Activated CD4-positive, CD25-positive, alpha-beta regulatory T cell (primary cell): ENCODE measurements around the gene NFIX.
"Not testable (repeated sequence)": the region's sequence is repeated elsewhere in the genome, so short reads cannot be mapped to it uniquely, and the experiment has no call there.

Source experiments
- DNase-seq, 4 experiments: peaks; one replicate each; lab custom pipeline; 2025; lab: John Stamatoyannopoulos, UW

Gene NFIX

DNA sequence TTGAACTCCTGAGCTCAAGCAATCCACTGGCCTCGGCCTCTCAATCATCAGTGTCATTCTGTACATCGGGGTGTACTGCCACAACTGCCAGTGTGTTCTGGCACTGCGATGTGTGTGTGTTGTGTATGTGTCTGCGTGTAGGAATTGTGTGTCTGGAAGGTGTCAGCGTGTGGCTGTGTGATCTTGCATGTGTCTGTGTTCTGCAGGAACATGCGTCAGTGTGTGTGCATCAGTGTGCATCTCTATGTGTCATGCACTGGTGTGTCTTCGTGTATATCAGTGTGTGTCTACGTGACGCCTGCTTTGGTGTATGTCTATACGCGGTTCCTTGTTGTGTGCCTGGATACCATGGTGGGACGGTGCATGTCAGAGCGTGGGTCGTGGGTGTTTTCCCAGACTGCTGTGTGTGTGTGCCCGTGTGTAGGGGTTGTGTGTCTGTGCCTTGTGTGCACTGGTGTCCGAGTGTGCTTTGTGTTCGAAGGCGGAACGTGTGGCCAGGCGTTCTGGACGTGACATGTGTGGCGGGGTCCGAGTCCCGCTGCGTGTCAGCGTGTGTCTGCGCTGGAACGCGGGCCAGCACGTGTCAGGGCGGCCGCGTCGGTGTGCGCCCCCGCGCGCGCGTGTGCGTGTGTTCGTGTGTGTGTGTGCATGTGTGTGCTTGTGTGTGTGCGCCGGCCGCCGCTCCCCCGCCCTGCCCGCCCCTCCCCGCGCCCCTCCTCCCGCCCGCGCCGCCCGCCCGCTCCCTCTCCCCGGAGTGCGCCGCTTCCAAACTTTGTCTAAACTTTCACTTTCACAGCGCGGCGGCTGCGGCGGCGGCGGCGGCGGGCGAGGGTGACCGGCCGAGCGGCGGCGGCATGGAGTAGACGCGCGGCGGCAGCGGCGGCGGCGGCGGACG, at the start of gene NFIX:
Gene NFIX, plus strand, starts transcription at position 775 of the 895 bp plus-strand sequence. CDS start 363 bp downstream, outside the sequence.
- DNase-seq, result peak in 2 of 4 experiments; percentile 14 to 23

DNA sequence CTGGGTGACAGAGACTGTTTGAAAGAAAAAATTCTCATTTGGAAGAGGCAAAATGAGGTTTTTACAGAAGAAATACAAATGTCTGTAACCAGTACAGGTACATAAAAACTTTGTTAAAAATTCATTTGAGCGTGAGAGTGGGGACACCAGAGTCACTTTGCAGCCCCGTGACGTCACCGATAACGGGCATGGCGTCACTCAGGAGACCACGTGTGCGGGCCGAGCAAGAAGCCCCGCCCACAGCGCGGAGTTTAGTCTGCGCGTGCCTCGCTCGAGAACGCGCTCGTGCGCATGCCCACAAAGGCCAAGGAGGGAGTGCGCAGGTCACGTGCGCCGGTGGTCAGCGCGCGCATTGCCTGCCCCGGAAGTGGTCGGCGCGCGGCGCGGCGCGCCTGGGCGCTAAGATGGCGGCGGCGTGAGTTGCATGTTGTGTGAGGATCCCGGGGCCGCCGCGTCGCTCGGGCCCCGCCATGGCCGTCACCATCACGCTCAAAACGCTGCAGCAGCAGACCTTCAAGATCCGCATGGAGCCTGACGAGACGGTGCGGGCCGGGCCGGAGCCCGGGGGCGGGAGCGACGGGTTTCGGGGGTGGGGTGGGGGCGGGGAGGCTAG, 49.7 kb upstream of the NFIX start, which contains the start of gene RAD23A:
Gene RAD23A, plus strand, starts transcription at position 384 of the 613 bp plus-strand sequence. Its CDS starts 87 bp downstream, at position 471.
- DNase-seq, result peak; percentile 95 to 98 (median 96)

DNA sequence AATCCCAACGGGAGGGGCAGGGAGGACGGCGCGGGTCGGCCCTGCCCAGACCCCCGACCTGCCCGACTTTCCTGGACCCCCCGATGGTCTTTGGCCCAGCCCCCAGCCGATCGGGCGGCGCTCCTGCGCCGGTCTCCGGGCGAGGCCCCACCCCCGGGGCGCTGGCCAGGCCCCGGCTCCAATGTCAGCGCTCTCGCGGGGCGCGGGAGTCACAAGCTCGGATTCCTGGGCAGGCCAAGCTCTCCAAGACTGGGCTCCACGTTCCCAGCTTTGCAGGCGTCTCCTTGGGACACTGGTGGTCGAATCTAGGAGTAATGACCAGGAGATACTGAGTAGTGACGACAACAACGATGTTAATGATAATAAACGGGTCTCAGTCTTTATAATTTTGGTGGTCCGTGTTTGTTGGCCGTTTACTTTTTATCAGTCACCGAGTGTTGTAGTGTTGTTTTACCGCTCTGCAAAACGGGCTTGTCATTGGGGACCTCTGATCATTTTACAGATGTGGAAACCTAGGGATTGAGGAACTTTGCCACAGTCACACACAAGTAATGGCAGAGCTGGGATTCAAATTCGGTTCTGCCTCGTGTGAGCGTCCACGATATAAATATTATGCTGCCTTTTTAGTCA, 49.1 kb upstream of the NFIX start:
- peak; percentile 25 to 53 (median 42) for DNase-seq

DNA sequence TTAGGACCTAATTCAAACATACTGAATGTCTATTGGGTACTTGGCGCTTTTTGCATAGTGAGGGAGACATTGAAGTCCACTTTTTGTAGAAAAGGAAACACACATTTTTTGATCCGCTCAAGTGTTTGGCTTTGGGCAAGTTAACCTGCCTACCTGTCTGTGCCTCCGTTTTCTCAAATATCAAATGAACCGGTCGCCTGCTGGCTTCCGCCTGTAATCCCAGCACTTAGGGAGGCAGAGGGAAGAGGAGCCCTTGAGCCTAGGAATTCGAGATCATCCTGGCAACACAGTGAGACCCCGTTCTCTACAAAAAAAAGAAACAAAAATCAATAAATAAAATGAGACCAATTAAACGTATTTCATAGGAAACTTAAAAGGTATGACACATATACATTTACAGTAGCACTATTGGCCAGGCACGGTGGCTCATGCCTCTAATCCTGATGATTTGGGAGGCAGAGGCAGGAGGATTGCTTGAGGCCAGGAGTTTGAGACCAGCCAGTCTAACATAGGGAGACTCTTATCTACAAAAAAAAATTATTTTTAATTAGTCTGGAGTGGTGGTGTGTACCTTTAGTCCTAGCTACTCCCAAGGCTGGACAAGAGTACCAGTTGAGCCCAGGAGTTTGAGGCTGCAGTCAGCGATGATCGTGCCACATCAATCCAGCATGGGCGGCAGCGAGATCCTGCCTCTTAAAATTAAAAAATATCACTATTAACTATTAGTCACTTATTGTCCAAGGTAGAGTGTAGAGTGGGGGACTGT, 48.4 kb upstream of the NFIX start:
- no peak for DNase-seq

DNA sequence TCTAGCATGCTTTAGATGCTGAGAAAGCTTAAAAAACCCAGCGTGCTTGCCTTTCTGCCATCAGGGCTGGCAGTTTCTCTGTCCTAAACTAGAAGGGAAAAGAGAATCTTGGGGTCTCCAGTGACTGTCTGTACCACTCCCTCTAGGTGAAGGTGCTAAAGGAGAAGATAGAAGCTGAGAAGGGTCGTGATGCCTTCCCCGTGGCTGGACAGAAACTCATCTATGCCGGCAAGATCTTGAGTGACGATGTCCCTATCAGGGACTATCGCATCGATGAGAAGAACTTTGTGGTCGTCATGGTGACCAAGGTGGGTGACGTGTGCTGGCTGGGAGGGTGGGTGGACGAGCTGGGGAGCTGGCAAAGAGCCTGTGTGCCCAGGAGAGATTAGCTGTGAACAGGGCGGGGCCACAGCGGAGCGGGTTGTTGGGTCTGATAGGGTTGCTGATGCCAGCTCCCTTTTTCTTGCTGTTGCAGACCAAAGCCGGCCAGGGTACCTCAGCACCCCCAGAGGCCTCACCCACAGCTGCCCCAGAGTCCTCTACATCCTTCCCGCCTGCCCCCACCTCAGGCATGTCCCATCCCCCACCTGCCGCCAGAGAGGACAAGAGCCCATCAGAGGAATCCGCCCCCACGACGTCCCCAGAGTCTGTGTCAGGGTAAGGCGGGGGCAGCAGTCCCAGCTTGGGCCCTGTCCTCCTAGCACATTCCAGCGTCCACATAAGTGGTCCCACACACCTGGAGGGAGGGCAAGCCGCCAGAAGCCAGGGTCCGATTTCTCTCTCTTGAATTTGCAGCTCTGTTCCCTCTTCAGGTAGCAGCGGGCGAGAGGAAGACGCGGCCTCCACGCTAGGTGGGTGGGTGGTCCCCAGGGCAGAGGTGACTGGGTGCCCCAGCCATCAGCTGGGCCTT, 47.3 kb upstream of the NFIX start:
- DNase-seq, result no peak

DNA sequence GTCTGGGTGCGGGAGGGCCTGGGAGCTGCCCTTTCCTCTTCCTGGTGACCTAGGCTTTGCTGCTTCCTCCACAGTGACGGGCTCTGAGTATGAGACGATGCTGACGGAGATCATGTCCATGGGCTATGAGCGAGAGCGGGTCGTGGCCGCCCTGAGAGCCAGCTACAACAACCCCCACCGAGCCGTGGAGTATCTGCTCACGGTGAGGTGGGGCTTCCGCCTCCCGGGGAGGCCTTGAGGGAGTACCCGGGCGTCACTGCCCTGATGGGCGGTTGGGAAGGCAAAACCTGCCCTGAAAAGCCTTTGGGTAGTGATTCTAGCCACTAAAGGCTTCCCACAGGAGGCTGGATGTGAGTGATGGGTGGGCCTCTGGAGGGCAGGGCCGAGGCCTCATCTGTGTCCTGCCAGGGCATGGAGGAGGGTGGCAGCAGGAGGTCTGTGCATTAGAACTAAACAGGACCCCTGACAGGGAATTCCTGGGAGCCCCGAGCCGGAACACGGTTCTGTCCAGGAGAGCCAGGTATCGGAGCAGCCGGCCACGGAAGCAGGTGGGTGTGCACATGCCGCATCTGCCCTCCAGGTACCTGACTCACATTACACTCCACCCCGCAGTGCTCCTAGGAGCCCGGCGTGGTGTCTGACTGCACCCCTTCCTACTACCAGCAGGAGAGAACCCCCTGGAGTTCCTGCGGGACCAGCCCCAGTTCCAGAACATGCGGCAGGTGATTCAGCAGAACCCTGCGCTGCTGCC, 46.5 kb upstream of the NFIX start:
- no peak for DNase-seq

DNA sequence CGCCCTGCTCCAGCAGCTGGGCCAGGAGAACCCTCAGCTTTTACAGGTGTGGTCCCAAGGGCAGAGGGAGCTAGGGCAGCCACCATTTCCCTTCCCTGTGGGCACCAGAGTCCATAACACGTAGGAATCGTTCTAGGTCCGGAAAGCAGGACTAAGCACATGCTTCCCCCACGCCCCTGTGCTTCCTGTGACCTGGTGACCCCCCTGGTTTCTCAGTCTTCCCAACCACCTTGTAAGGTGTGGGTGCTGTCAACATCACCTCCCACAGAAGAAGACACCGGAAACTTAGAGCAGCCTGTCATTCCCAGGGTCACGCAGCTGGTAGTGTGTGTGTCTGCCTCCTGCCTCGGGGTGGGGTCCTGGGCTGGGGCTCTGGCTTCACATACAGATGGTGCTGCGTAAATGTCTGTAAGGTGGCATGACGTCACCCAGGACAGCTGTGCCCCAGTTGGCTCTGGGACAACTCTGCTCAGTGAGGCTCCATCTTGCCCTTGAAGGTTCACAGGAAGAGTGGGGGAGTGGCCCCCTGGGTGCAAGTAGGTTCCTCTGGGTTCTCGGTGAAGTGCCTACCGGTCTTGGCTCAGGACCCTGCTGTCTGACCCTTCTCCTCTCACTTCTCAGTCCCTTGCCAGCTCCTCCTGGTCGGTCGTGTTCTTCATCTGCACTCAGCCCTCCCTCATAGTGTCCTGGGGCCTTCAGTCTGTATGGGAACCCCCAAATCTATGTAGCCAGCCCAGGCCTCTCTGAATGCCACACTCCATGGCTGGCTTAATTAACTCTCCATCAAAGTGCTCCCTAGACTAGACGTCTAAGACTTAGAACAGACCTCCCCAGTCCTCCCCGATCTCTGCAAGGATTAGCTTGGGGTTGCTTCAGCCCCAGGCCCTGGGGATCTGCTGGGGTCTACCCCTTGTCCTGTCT, 45.7 kb upstream of the NFIX start:
- DNase-seq, result no peak

DNA sequence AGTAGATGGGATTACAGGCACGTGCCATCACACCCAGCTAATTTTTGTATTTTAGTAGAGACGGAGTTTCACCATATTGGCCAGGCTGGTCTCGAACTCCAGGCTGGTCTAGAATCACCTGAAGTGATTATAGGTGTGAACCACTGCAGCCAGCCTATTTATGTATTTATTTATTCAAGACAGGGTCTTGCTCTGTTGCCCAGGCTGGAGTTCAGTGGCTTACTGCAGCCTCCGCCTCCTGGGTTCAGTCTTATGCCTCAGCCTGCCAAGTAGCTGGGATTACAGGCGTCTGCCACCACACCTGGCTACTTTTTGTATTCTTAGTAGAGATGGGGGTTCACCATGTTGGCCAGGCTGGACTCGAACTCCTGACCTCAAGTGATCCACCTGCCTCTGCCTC, 43.2 kb upstream of the NFIX start:
- DNase-seq, result not testable (repeated sequence)

DNA sequence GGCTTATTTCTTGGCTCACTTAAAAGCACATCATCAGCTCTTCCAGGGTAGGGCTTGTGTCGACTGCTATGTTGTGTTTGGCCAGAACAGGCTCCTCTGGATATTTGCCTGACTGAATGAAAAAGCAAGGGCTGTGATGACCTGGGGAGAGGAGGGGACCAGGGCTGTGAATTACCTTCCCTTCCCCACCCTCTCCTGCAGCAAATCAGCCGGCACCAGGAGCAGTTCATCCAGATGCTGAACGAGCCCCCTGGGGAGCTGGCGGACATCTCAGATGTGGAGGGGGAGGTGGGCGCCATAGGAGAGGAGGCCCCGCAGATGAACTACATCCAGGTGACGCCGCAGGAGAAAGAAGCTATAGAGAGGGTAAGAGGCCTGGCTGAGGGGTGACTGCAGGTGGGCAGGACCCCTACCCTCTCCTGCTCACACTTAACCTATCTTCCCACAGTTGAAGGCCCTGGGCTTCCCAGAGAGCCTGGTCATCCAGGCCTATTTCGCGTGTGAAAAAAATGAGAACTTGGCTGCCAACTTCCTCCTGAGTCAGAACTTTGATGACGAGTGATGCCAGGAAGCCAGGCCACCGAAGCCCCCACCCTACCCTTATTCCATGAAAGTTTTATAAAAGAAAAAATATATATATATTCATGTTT, 42.7 kb upstream of the NFIX start:
- DNase-seq, result no peak

DNA sequence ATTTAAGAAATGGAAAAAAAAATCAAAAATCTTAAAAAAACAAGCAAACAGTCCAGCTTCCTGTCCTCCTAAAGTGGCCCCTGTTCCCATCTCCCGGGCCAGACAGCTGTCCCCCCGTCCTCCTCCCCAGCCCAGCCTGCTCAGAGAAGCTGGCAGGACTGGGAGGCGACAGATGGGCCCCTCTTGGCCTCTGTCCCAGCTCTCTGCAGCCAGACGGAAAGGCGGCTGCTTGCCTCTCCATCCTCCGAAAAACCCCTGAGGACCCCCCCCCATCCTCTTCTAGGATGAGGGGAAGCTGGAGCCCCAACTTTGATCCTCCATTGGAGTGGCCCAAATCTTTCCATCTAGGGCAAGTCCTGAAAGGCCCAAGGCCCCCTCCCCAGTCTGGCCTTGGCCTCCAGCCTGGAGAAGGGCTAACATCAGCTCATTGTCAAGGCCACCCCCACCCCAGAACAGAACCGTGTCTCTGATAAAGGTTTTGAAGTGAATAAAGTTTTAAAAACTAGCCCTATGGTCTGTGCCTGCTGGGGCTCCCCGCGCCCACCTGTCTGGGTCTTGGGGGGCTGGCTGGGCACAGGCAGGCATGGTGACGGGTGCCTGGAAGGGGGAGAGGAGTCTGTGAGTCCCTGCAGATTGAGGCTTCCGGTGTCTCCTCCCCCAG, 42.0 kb upstream of the NFIX start:
- no peak for DNase-seq

DNA sequence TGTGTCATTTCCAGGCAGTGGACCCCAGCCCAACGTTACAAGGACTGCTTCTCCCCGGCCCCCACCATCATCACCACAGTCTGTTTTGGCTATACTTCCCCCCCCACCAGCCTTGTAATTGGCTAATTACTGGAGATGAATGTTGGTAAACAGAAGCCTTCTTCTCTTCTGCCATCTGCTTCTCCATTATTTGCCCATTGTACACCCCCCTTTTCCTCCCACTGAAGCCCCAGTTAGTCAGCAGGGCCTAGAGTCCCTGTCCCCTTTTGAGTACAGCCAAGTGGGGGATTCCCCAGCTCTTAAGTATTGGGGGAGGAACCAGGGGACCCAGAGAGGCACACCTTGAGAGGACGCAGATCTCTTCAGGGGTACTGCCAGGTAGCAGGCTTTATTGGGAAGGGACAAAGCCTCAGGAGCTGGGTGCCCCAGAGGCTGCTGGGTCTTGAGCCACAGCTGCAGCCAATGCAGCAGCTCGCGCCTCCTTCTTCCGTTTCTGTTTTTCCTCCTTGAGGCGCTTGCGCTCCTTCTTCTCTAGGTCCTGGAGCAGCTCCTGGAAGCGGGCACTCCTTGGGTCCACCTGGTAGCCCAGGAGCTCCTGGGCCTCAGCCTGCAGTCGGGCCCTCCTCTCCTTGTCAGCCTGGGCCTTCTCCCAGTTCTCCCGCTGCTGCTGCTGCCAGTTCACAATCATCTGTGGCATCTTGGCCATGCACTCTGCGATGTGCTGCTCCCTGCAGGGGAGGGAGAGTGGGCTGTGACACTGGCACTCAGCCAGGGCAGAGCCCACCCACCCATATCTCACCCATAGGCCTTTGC, 41.3 kb upstream of the NFIX start:
- DNase-seq, result no peak

DNA sequence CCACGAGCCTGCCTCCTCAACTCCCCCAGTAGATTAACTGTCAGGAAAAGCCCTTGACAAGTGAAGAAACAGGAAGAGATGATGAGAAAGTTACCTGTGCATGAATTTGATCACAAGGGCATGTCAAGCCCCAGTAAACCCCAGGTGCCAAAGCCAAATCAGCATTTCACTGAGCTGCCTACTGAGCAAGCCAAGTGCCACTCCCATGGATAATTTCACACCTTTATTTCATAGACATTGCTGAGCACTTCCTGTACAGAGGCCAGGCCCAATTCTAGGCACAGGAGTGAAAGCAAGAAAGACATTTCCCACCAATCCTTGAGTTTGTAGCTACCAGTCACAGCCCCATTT, 40.7 kb upstream of the NFIX start:
- no peak for DNase-seq

DNA sequence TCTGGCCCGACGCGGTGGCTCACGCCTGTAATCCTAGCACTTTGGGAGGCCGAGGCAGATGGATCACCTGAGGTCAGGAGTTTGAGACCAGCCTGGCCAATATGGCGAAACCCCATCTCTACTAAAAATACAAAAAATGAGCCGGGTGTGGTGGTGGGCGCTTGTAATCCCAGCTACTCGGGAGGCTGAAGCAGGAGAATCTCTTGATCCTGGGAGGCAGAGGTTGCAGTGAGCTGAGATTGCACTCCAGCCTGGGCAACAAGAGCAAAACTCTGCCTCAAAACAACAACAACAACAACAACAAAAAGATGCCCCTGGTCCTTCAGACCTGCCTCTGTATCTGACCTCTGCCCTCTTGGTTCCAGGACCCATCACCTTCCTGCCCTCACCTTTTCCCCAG, 39.7 kb upstream of the NFIX start:
- not testable (repeated sequence) for DNase-seq

DNA sequence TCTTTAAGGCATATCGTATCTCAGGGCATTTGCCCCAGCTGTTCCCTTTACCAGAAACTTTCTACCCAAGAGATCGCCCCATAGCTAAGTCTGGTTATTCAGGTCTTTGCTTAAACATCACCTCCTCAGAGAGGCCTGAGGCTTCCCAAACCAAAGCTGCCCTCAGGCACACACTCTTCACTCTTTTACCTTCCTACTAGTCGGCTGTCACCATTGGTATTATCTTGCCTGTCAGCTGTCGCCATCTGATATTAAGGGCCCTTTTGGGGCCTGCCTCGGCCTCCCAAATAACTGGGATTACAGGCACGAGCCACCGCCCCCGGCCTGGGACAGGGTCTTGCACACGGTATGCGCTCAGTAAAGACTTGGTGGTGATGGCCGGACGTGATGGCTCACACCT, 39.3 kb upstream of the NFIX start:
- no peak for DNase-seq

DNA sequence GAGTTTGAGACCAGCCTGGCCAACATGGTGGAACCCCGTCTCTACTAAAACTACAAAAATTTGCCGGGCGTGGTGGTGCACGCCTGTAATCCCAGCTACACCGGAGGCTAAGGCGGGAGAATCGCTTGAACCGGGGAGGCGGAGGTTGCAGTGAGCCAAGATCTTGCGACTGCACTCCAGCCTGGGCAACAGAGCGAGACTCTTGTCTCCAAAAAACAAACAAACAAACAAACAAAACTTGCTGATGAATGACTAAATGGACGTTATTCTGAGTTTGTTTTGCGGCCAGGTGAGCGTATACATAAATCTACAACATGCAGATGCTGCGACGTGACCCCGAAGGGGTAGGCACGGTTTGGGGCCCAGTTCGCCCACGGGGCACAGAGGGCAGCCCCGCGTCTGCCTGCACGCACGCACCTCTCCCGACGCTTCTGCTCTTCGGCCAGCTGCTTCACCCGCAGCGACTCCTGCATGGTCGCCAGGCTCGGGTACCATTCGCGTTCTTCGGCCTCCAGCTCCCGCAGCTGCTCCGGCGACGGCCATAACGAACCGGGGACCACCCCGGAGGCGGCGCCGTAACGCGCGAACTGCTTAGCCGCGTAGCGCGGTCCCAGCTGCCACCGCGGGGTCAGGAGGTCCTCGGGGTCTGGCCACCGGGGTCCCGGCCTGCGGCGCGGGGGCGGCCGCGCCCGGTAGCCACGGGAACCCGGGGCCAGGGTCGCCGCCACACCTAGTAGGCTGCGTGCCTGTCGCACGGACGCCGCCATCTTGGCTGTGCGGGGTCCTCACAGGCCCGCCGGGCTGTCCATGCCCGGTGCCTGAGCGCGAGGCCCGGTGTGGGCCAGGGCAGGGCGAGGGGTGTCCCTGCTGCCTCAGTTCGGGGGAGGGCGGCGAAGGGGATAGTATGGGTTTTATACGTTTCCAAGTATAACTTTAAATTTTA, 38.6 kb upstream of the NFIX start, which contains the start of gene GADD45GIP1:
Gene GADD45GIP1, minus strand, starts transcription at position 778 of the 943 bp plus-strand sequence. Its CDS starts 11 bp downstream, at position 767.
- peak; percentile 65 to 70 (median 68) for DNase-seq
